SHP77 (cell line): Measurements from ENCODE around the gene PPP6R2.

ENCODE experiments used
- DNase-seq, 2 experiments: peaks; one replicate each; lab custom pipeline; 2025; lab: John Stamatoyannopoulos, UW

PPP6R2 gene

GRCh38 chr22:50471197-50471847 is 128.2 kb downstream of the PPP6R2 start:
- no peak for DNase-seq

GRCh38 chr22:50471962-50472361 is 128.8 kb downstream of the PPP6R2 start:
- DNase-seq: no peak

- peak in 1 of 2 experiments; percentile 22 for DNase-seq
Observed at GRCh38 chr22:50473088-50473487, 130.0 kb downstream of the PPP6R2 start.

GRCh38 chr22:50473855-50474671 is 130.9 kb downstream of the PPP6R2 start:
- peak in 1 of 2 experiments; percentile 41 for DNase-seq

GRCh38 chr22:50474710-50475651 is 131.9 kb downstream of the PPP6R2 start, which contains the start of gene SBF1:
Gene SBF1 (minus strand): TSS chr22:50475035. CDS start chr22:50474840, 195 bp downstream.
- DNase-seq: peak; percentile 88 to 92

GRCh38 chr22:50475652-50476002 is 132.5 kb downstream of the PPP6R2 start:
- DNase-seq: no peak

- no peak for DNase-seq
Observed at GRCh38 chr22:50476868-50477267, 133.7 kb downstream of the PPP6R2 start.

- DNase-seq: no peak
Observed at GRCh38 chr22:50477923-50478322, 134.8 kb downstream of the PPP6R2 start.

GRCh38 chr22:50479721-50480120 is 136.6 kb downstream of the PPP6R2 start:
- DNase-seq: no peak

GRCh38 chr22:50481045-50481439 is 137.9 kb downstream of the PPP6R2 start:
- no peak for DNase-seq

GRCh38 chr22:50481440-50482106 is 138.4 kb downstream of the PPP6R2 start, which contains the start of gene ADM2:
Gene ADM2 (plus strand): TSS chr22:50481543. CDS start chr22:50481848, 305 bp downstream.
- peak in 1 of 2 experiments; percentile 27 for DNase-seq

GRCh38 chr22:50482107-50483074 is 139.3 kb downstream of the PPP6R2 start:
- no peak for DNase-seq

GRCh38 chr22:50483106-50483505 is 140.0 kb downstream of the PPP6R2 start:
- DNase-seq: no peak

GRCh38 chr22:50483556-50483955 is 140.4 kb downstream of the PPP6R2 start:
- no peak for DNase-seq

GRCh38 chr22:50483977-50484853 is 141.1 kb downstream of the PPP6R2 start:
- no peak for DNase-seq

GRCh38 chr22:50485221-50486131 is 142.3 kb downstream of the PPP6R2 start:
- peak in 1 of 2 experiments; percentile 49 for DNase-seq

- DNase-seq: no peak
Observed at GRCh38 chr22:50486561-50487289, 143.6 kb downstream of the PPP6R2 start, which contains the start of gene MIOX. Gene MIOX (plus strand): TSS chr22:50486859. CDS start chr22:50486898, 39 bp downstream.
